Osteoblast (primary cell): ENCODE data around the gene NFATC1. TPM values are rescaled to one million over a fixed set of nuclear protein-coding genes. Genes with fewer than 3 reads are reported as not detected.

Experiments
- DNase-seq: peaks from one replicate; pipeline ENCODE4 v3.0.0; 2011; ENCODE audit warnings: low spot score, mixed read lengths; ENCODE audit not compliant: insufficient read length; ENCODE audit errors: missing footprints
- H2AFZ ChIP-seq: 2 replicates; pipeline ENCODE4 v1.6.0; 2011; ENCODE audit warnings: mild to moderate bottlenecking, low read length
- H3K27ac ChIP-seq: 2 replicates; pipeline ENCODE4 v1.5.1; 2011; ENCODE audit warnings: mild to moderate bottlenecking, low read depth, low read length, moderate library complexity
- H3K27me3 ChIP-seq: 2 replicates; pipeline ENCODE4 v1.6.0; 2012; ENCODE audit warnings: mild to moderate bottlenecking, control low read depth, inconsistent platforms, low read length, moderate library complexity; ENCODE audit not compliant: insufficient read depth
- H3K36me3 ChIP-seq: 2 replicates; pipeline ENCODE4 v1.5.1; 2011; ENCODE audit warnings: mild to moderate bottlenecking, low read length, control low read depth, moderate library complexity; ENCODE audit not compliant: insufficient read depth
- H3K4me1 ChIP-seq: 2 replicates; pipeline ENCODE4 v1.5.1; 2011; ENCODE audit warnings: mild to moderate bottlenecking, low read length, control low read depth, moderate library complexity; ENCODE audit not compliant: insufficient read depth
- H3K4me2 ChIP-seq: 2 replicates; pipeline ENCODE4 v1.6.0; 2011; ENCODE audit warnings: mild to moderate bottlenecking, low read length; ENCODE audit not compliant: insufficient read depth
- H3K4me3 ChIP-seq: fragments of 200-600 bp; sonication (generic); 3 replicates; pipeline ENCODE4 v1.5.1; 2012; ENCODE audit warnings: mild to moderate bottlenecking, low read length, inconsistent platforms; ENCODE audit not compliant: insufficient read depth
- H3K79me2 ChIP-seq: 2 replicates; pipeline ENCODE4 v1.6.0; 2012; ENCODE audit warnings: mild to moderate bottlenecking, low read length, control low read depth, inconsistent platforms; ENCODE audit not compliant: insufficient read depth
- H3K9me3 ChIP-seq: 2 replicates; pipeline ENCODE4 v1.5.1; 2011; ENCODE audit warnings: low read depth, low read length, control low read depth
- H4K20me1 ChIP-seq: 2 replicates; pipeline ENCODE4 v1.6.0; 2012; ENCODE audit warnings: mild to moderate bottlenecking, low read length, control low read depth; ENCODE audit not compliant: insufficient read depth
- total RNA-seq: library from RNA; depleted of rRNA; stranded (reverse); fragments of >200 nt; gene quantifications from 2 replicates; pipeline ENCODE4 v1.2.3, GENCODE V29; 2012
- TF ChIP-seq, protein P1 (sequence below): IDR thresholded peaks from 2 replicates; pipeline ENCODE4 v1.5.1; 2011; ENCODE audit warnings: mild to moderate bottlenecking, low read depth, low read length, moderate library complexity; ENCODE audit errors: extremely low read depth

Gene NFATC1
- total RNA-seq, 1 donor, result 6.2 TPM

DNA sequence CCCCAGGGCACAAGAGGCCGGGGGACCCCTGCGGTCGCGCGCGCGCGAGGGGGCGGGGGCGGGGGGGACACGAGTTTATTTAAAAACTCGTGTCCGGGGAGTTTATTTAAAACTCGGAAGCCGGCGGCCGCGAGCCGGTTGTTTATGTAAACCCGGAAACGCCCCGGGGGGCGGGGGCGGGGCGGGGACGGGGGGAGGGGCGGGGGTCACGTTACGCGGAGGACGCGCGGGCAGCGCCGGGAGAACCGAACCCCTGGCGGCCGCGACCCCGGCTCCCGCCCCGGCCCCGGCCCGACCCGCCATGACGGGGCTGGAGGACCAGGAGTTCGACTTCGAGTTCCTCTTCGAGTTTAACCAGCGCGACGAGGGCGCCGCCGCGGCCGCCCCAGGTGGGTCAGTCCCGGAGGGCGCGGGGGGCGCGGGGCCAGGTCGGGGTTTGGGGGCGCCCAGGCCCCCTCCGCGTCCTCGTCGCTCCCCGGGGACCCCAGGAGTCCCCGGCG, 4.4 kb downstream of the NFATC1 start:
- Histone ChIP-seq H2AFZ (no peak overlapping the region), H3K4me2 (peak overlapping the region; percentile 66), H3K36me3 (no peaks in the 10 kb centered on the region), H4K20me1 (peaks cover 7% of the 10 kb centered on the region), H3K4me3 (peak overlapping the region; percentile 73), H3K9me3 (no peaks in the 10 kb centered on the region), H3K27me3 (no peaks in the 10 kb centered on the region), H3K79me2 (no peaks in the 10 kb centered on the region), H3K27ac (no peak overlapping the region), H3K4me1 (no peaks in the 10 kb centered on the region)
- TF ChIP-seq, protein P1, sequence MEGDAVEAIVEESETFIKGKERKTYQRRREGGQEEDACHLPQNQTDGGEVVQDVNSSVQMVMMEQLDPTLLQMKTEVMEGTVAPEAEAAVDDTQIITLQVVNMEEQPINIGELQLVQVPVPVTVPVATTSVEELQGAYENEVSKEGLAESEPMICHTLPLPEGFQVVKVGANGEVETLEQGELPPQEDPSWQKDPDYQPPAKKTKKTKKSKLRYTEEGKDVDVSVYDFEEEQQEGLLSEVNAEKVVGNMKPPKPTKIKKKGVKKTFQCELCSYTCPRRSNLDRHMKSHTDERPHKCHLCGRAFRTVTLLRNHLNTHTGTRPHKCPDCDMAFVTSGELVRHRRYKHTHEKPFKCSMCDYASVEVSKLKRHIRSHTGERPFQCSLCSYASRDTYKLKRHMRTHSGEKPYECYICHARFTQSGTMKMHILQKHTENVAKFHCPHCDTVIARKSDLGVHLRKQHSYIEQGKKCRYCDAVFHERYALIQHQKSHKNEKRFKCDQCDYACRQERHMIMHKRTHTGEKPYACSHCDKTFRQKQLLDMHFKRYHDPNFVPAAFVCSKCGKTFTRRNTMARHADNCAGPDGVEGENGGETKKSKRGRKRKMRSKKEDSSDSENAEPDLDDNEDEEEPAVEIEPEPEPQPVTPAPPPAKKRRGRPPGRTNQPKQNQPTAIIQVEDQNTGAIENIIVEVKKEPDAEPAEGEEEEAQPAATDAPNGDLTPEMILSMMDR, result no peak
- DNase-seq, result peak; percentile 96

DNA sequence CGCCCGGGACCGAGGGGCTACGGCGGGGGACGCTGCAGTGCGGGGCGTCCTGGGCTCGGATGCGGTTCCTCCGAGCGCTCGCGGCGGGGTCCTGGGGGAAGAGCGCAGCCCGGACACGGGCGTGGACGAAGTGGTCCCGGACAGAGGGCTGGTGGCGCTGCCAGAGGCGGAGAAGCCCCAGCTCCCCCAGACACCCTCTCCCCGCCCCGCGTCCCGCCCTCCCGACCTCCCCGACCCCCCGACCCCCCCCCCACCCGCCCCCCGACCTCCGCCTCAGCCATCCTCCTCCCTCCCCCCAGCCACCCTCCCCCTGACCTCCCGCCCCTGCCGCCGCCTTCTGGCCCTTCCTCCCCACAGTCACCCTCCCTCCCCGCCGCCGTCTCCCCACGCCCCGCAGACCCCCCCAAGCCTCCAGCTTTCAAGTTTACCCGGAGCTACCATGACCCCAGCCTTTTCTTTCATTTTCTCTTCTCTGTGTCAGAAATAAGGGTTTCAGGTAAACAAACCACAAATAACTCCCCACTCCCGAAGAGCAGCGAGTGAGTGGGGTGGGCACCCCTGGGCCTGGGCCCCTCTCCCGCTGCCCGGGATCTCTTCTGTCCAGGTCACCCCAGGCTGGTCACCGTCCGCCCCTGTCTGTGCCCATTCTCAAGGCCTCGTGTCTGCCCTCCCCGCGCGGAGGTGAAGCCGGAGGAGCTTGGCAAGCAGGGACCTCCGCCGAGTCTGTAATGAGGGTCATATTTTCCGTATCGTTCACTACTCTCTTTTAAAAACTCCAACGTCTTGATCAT, 5.1 kb downstream of the NFATC1 start:
- H2AFZ ChIP-seq, result no peak overlapping the region
- peaks cover 7% of the 10 kb centered on the region for H4K20me1 ChIP-seq
- H3K27me3 ChIP-seq, result no peaks in the 10 kb centered on the region
- TF ChIP-seq, protein P1, result no peak
- no peaks in the 10 kb centered on the region for H3K79me2 ChIP-seq
- no peaks in the 10 kb centered on the region for H3K36me3 ChIP-seq
- no peak overlapping the region for H3K27ac ChIP-seq
- peak overlapping the region; percentile 66 for H3K4me2 ChIP-seq
- DNase-seq, result no peak
- no peaks in the 10 kb centered on the region for H3K4me1 ChIP-seq
- peak overlapping the region; percentile 73 for H3K4me3 ChIP-seq
- no peaks in the 10 kb centered on the region for H3K9me3 ChIP-seq

DNA sequence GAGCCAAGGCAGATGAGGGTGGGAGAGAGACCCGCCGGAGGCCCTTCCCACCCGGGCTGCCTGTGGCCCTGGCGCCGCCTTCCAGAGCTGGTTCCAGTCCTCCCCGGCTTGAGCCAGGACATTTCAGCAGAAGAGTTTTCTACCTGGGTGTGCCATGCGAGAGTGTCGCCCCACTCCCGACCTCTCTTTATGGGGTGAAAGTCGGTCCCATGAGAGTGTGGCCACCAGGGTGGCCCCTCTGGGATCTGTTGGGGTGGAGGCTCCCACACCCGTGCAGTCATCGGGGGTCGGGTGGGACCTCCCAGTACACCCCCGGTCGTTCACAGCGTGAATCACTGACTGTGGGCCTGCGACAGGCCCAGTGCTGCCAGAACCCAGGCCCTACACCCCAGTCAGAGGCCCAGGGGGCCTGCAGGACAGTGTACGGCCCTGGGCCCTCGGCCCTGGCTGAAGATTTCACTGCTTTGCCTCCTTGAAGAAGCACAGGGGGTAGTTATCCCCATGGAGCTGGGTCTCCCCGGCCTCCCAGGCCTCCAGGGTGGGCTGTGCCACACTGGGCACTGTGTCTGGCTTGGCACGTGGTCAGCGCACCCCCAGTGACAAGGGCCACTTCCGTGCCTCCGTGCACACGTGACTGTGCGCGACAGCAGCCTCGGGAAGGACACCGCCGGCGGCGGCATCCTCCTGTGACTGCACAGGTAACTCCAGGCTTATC, 5.9 kb downstream of the NFATC1 start:
- no peak overlapping the region for H3K4me3 ChIP-seq
- H3K79me2 ChIP-seq, result no peaks in the 10 kb centered on the region
- H4K20me1 ChIP-seq, result peaks cover 7% of the 10 kb centered on the region
- H3K36me3 ChIP-seq, result no peaks in the 10 kb centered on the region
- TF ChIP-seq, protein P1, result no peak
- no peaks in the 10 kb centered on the region for H3K9me3 ChIP-seq
- DNase-seq, result no peak
- H3K4me1 ChIP-seq, result no peaks in the 10 kb centered on the region
- no peak overlapping the region for H3K27ac ChIP-seq
- no peaks in the 10 kb centered on the region for H3K27me3 ChIP-seq
- no peak overlapping the region for H3K4me2 ChIP-seq
- H2AFZ ChIP-seq, result no peak overlapping the region

DNA sequence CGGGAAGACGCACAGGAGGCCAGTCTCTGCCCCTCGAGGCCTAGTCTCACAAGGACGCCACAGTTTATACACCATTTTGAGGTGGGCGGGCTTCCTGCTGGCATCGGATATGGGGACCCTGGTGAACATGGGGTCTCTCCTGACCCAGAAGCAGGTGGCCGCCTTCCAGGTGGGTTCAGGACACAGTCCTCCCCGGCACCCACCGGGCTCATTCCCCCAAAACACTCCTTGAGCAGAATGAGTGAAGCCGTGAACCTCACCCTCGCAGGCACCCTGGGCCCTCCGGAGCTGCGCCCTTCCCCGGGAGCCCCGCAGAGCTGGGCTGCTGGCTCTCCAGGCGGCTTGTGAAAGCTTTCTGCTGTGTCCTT, 6.5 kb downstream of the NFATC1 start:
- H2AFZ ChIP-seq, result no peak overlapping the region
- H3K27ac ChIP-seq, result no peak overlapping the region
- no peaks in the 10 kb centered on the region for H3K9me3 ChIP-seq
- H3K27me3 ChIP-seq, result no peaks in the 10 kb centered on the region
- H3K4me3 ChIP-seq, result no peak overlapping the region
- H3K79me2 ChIP-seq, result no peaks in the 10 kb centered on the region
- peaks cover 7% of the 10 kb centered on the region for H4K20me1 ChIP-seq
- H3K4me1 ChIP-seq, result no peaks in the 10 kb centered on the region
- DNase-seq, result no peak
- no peaks in the 10 kb centered on the region for H3K36me3 ChIP-seq
- no peak overlapping the region for H3K4me2 ChIP-seq
- TF ChIP-seq, protein P1, result no peak
